SK-N-MC (cell line): ENCODE results near the gene TACC2.

Experiments used
- DNase-seq: peaks from one replicate; pipeline ENCODE4 v3.0.0-alpha.2; 2011; ENCODE audit warnings: low read depth, low spot score
- H3K27ac ChIP-seq: fragments of 200-600 bp; sonication (generic); 2 replicates; pipeline ENCODE4 v1.5.1; 2016; ENCODE audit warnings: mixed run types
- H3K36me3 ChIP-seq: fragments of 200-600 bp; sonication (generic); 2 replicates; pipeline ENCODE4 v1.6.1; 2017; ENCODE audit warnings: antibody characterized with exemption, low read length, mixed read lengths; ENCODE audit not compliant: insufficient read depth
- H3K4me3 ChIP-seq: fragments of 200-600 bp; sonication (generic); 2 replicates; pipeline ENCODE4 v1.5.1; 2016
- H3K9ac ChIP-seq: fragments of 200-600 bp; sonication (generic); 2 replicates; pipeline ENCODE4 v1.8.0; 2017; ENCODE audit warnings: mixed run types, mixed read lengths; ENCODE audit not compliant: insufficient read length
- H3K9me3 ChIP-seq: fragments of 200-600 bp; sonication (generic); 2 replicates; pipeline ENCODE4 v1.6.1; 2017; ENCODE audit warnings: low read depth, mild to moderate bottlenecking, antibody characterized with exemption, low read length, moderate library complexity, mixed read lengths
- EZH2 ChIP-seq: fragments of 200-600 bp; sonication (generic); IDR thresholded peaks from one replicate; pipeline ENCODE4 v1.6.1; 2017; ENCODE audit warnings: antibody characterized with exemption
- FOXP2 ChIP-seq: optimal IDR thresholded peaks from 2 replicates; pipeline ENCODE3; 2011; ENCODE audit warnings: mild to moderate bottlenecking, moderate library complexity; ENCODE audit not compliant: insufficient read depth; ENCODE audit errors: extremely low read length, control extremely low read depth
- POLR2AphosphoS5 ChIP-seq: IDR thresholded peaks from 2 replicates; pipeline ENCODE4 v1.6.1; 2012; ENCODE audit warnings: mild to moderate bottlenecking, low read depth, low read length, borderline replicate concordance

TACC2 gene

DNA sequence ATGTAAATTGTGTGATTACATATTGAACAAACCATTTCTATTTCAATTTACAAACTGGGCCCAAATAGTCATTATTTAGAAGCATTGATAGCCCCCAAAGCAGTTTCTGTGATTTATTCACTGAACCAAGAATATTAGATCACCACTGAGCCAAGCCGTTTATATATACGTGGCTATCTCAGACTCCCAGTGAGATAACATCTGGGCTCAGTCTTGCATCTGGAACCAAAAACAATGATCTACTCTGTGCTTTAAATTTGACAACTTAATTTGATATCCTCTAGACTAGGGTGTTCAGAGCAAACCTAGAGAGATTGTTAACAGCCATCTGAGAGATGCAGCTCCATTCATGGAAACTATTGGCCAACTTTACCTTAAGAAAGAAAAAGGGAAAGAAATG, 240.7 kb downstream of the TACC2 start:
- Histone ChIP-seq H3K9ac (no peak overlapping the region), H3K4me3 (no peak overlapping the region), H3K27ac (no peak overlapping the region), H3K9me3 (no peaks in the 10 kb centered on the region), H3K36me3 (no peaks in the 10 kb centered on the region)
- TF ChIP-seq FOXP2 (no peak), EZH2 (no peak), POLR2AphosphoS5 (no peak)
- no peak for DNase-seq

DNA sequence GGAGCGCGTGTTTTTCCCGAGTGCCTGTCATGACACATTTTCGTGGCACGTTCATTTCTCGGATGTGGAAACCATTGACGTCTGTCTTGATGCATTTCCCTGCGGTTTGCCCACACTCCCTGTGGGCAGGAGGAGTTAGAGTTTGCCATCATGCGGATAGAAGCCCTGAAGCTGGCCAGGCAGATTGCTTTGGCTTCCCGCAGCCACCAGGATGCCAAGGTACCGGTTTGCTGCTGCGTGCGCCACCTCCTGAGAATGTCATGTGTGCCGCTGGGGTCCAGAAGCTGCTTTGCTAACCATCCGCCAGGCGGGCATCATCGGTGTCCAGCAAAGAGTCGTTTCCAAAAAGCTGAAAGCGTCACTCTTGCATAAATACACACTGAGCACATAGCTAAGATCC, 241.3 kb downstream of the TACC2 start:
- DNase-seq = no peak
- no peak overlapping the region for H3K27ac ChIP-seq
- no peak overlapping the region for H3K4me3 ChIP-seq
- H3K36me3 ChIP-seq = no peaks in the 10 kb centered on the region
- no peak overlapping the region for H3K9ac ChIP-seq
- no peak for TF ChIP-seq EZH2
- H3K9me3 ChIP-seq = no peaks in the 10 kb centered on the region

DNA sequence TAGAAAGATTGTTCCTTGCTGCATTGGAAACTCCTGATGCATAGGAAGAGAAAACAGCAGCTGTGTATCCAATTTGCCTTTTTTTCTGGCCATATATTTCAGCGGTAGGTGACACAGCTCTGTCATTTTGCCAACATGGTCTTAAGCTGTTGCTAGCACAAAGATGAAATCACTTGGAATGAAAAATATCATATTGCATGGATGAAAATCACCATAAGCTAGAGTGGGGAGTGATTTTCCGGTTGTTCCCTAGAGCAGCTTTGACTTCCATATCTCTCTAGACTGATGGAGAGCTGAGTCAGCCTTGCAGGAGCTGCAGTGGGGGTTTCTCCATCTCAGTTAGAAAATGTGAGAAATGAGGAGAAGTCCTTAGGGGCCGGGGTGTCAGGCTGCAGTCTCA, 243.8 kb downstream of the TACC2 start:
- no peak for DNase-seq
- H3K9me3 ChIP-seq = no peaks in the 10 kb centered on the region
- no peak overlapping the region for H3K4me3 ChIP-seq
- H3K27ac ChIP-seq = no peak overlapping the region
- no peak for TF ChIP-seq POLR2AphosphoS5
- TF ChIP-seq EZH2 = no peak
- no peak for TF ChIP-seq FOXP2
- no peak overlapping the region for H3K9ac ChIP-seq
- H3K36me3 ChIP-seq = no peaks in the 10 kb centered on the region

DNA sequence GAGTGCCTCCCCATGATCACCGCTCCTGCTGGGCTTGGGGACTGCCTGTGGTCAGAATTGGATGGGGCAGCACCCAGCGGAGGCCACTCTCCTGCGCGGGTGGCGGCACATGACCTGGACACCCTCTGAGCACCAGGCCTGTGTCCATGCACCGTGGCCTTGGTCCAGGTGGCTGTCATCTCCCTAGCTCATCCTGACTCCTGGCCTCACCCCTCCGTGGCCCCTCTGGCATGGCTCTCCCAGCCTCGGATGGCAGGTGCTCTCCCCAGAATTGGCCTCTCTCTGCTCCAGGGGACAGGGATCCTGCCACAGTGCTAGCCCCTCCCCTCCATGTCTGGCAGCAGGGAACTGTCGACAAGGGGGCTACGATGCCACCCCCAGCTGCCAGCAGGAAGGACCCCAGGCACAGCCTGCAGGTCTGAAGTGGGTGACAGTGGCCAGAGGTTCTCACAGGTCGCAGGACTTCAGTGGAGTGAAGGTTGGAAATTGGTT, 244.9 kb downstream of the TACC2 start:
- H3K4me3 ChIP-seq = no peak overlapping the region
- no peaks in the 10 kb centered on the region for H3K36me3 ChIP-seq
- H3K27ac ChIP-seq = no peak overlapping the region
- no peak for DNase-seq
- no peaks in the 10 kb centered on the region for H3K9me3 ChIP-seq
- no peak overlapping the region for H3K9ac ChIP-seq
- TF ChIP-seq POLR2AphosphoS5 (no peak), FOXP2 (no peak)

DNA sequence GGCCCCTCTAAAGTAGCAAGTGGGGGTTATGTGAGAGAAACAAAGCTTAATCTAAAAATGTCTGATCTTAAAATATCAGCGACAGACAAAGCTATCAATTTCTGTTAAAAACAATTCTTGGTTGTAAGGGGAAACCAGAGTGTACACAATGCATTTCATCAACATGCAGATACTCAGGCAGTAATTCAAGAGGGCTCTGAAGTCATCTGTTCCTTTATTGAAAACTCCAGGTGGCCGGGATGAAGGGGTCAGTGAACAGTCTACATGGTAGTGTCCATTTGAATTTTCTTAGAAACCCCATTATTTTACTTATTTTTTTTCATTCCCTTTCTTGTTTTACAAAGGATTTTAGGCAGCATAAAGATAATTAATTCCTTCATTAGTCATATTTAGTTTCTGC, 245.5 kb downstream of the TACC2 start:
- Histone ChIP-seq H3K4me3 (no peak overlapping the region), H3K27ac (no peak overlapping the region), H3K9ac (no peak overlapping the region), H3K36me3 (no peaks in the 10 kb centered on the region), H3K9me3 (no peaks in the 10 kb centered on the region)
- TF ChIP-seq POLR2AphosphoS5 (no peak), FOXP2 (no peak), EZH2 (no peak)
- no peak for DNase-seq

DNA sequence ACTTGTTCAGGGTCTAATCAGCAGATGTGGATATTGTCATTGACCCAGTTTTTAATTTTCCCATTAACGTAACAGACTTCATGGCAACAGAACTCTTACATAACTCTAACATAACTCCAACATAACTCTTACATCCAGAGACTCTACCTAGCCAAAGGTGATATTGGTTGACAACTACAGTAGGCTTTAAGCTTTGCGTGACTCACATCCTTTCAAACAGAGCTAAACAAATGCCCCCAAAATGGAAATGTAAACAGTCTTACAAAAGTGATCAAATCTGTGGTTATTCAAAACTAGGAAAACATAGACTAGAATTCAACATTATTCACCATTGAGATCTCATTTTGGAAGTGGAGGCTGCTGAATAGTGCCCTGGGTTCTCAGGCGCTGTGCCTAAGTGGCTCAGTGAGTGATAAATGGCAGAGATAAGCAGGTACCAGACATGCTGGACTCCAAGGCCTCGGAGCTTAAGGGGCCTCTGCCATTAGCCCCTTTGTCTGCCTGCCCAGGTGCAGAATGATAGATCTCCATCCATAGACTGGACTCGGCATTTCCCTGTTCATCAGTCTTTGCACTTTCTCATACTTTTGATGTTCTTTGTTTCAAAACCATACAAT, 247.8 kb downstream of the TACC2 start:
- DNase-seq = no peak
- no peaks in the 10 kb centered on the region for H3K36me3 ChIP-seq
- H3K4me3 ChIP-seq = no peak overlapping the region
- H3K27ac ChIP-seq = no peak overlapping the region
- TF ChIP-seq EZH2 (no peak), POLR2AphosphoS5 (no peak), FOXP2 (no peak)
- no peak overlapping the region for H3K9ac ChIP-seq
- H3K9me3 ChIP-seq = no peaks in the 10 kb centered on the region

DNA sequence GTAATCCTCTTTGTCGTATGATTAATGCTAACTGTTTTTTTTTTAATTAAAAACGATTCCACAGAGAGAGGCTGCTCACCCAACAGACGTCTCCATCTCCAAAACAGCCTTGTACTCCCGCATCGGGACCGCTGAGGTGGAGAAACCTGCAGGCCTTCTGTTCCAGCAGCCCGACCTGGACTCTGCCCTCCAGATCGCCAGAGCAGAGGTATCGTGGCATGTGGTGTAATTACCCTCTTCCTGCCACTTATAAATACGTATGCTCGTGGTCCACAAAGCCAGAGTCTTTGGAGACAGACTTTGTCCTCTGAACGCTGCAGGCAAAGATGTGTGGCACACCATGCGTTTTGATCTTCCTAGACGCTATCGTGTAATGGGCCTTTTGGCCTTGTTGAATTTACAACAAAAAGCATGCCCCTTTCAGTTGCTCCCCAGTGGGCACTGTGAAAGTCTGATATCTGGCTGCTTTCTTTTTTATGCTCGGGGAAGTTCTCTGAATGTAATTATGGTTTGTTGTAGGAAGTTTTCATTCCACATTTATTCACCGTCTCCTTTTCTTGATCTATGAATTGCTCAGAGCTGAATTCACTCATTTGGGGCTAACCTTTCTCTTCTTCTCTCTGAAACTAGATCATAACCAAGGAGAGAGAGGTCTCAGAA, 248.5 kb downstream of the TACC2 start:
- Histone ChIP-seq H3K9ac (no peak overlapping the region), H3K36me3 (no peaks in the 10 kb centered on the region), H3K4me3 (no peak overlapping the region), H3K27ac (no peak overlapping the region), H3K9me3 (no peaks in the 10 kb centered on the region)
- DNase-seq = no peak
- TF ChIP-seq FOXP2 (no peak), EZH2 (no peak), POLR2AphosphoS5 (no peak)

DNA sequence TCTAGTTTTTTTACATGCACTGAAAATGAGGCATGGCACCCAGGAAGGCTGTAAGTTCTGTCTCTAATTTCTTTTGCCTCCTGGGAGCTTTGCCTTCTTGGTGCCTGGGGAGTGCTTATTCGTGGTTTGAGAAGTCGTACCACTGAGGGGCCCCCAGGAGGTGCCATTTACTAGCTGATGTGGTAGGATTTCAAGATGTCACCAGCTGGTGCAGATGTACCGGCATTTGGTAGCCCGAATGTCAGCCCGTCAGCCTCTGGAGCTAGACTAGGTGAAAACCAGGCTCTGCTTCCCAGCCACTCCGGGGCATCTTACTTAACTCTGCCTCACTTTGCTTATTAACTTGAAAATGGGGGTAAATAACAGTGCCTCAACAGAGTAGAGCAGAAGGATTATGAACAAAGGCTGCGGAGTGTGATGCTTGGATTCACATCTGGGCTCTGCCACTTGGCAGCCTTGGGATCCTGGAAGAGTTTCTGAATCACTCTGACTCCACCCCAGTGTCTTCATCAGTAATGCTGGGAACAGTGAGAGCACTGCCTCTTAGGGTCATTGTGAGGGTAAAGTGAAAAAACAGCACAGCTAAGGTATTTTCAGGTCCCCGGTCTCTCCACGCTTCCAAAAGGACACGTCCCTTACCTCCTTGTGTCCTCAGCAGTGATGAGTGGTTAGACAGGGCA, 250.8 kb downstream of the TACC2 start:
- H3K27ac ChIP-seq = no peak overlapping the region
- TF ChIP-seq EZH2 = no peak
- no peak for TF ChIP-seq FOXP2
- TF ChIP-seq POLR2AphosphoS5 = no peak
- no peaks in the 10 kb centered on the region for H3K36me3 ChIP-seq
- no peak for DNase-seq
- no peak overlapping the region for H3K4me3 ChIP-seq
- H3K9ac ChIP-seq = no peak overlapping the region
- no peaks in the 10 kb centered on the region for H3K9me3 ChIP-seq
